PC-3 (cell line): ENCODE results near the gene GNG14. TPM values are rescaled to one million over a fixed set of nuclear protein-coding genes. Genes with fewer than 3 reads are reported as not detected.
"Not testable (repeated sequence)": the region's sequence is repeated elsewhere in the genome, so short reads cannot be mapped to it uniquely, and the experiment has no call there.

ENCODE experiments used
- ATAC-seq: fragments of 200-7000 bp; cut with Tn5 transposase; 2 replicates; pipeline ENCODE4 v1.9.1; 2020; ENCODE audit warnings: mild to moderate bottlenecking, moderate library complexity
- BruUV-seq: library from RNA; stranded (reverse); fragments of 400-500 nt; replicated peaks from 2 replicates; lab custom pipeline; 2021; lab: Mats Ljungman, UMichigan
- CTCF ChIA-PET: fragments of 300-600 bp; sonication (Branson Sonifier 250); formaldehyde crosslinking; loops from one replicate; lab custom pipeline; 2022; ENCODE audit warnings: antibody characterized with exemption; lab: Charles Lee
- POLR2A ChIA-PET: fragments of 300-600 bp; sonication (Branson Sonifier 250); formaldehyde crosslinking; loops from one replicate; lab custom pipeline; 2022; ENCODE audit warnings: antibody characterized with exemption; ENCODE audit not compliant: unreplicated experiment; lab: Charles Lee
- DNase-seq: peaks from one replicate; pipeline ENCODE4 v3.0.0-alpha.2; 2015
- H2AFZ ChIP-seq: fragments of 300-600 bp; sonication (generic); 2 replicates; pipeline ENCODE4 v1.6.0; 2016; ENCODE audit warnings: antibody characterized with exemption, low read length
- H3F3A ChIP-seq: fragments of 300-600 bp; sonication (generic); one replicate; pipeline ENCODE4 v1.6.0; 2017; ENCODE audit warnings: antibody characterized with exemption, low read length, control low read depth, mild to moderate bottlenecking; ENCODE audit not compliant: unreplicated experiment
- H3K27ac ChIP-seq: fragments of 300-600 bp; sonication (generic); 2 replicates; pipeline ENCODE4 v1.5.1; 2016; ENCODE audit warnings: mild to moderate bottlenecking, low read length
- H3K27me3 ChIP-seq: fragments of 300-600 bp; sonication (generic); 2 replicates; pipeline ENCODE4 v1.6.1; 2016; ENCODE audit warnings: low read length, mixed read lengths
- H3K36me3 ChIP-seq: fragments of 300-600 bp; sonication (generic); 2 replicates; pipeline ENCODE4 v1.6.1; 2016; ENCODE audit warnings: low read depth, mixed run types, low read length, mixed read lengths
- H3K4me1 ChIP-seq: fragments of 300-600 bp; sonication (generic); 2 replicates; pipeline ENCODE4 v1.5.1; 2016; ENCODE audit warnings: low read length; ENCODE audit not compliant: insufficient read depth
- H3K4me2 ChIP-seq: fragments of 300-600 bp; sonication (generic); 2 replicates; pipeline ENCODE4 v1.6.0; 2016; ENCODE audit warnings: low read length
- H3K4me3 ChIP-seq: fragments of 300-600 bp; sonication (generic); 2 replicates; pipeline ENCODE4 v1.5.1; 2016; ENCODE audit warnings: mild to moderate bottlenecking, low read length, mixed read lengths
- H3K79me2 ChIP-seq: fragments of 300-600 bp; sonication (generic); 2 replicates; pipeline ENCODE4 v1.6.1; 2017; ENCODE audit warnings: low read length, mixed read lengths
- H3K9ac ChIP-seq: fragments of 300-600 bp; sonication (generic); 2 replicates; pipeline ENCODE4 v1.6.0; 2016; ENCODE audit warnings: mild to moderate bottlenecking, low read length
- H3K9me2 ChIP-seq: fragments of 300-600 bp; sonication (generic); replicated peaks from 2 replicates; pipeline ENCODE4 v1.6.1; 2016; ENCODE audit warnings: mixed run types, low read length, mixed read lengths
- H3K9me3 ChIP-seq: fragments of 300-600 bp; sonication (generic); 2 replicates; pipeline ENCODE4 v1.6.1; 2016; ENCODE audit warnings: low read length, mixed read lengths
- H4K20me1 ChIP-seq: fragments of 300-600 bp; sonication (generic); 2 replicates; pipeline ENCODE4 v1.6.1; 2016; ENCODE audit warnings: low read length, mixed read lengths
- CTCF ChIP-seq: fragments of 300-600 bp; sonication (generic); conservative IDR thresholded peaks from 2 replicates; pipeline ENCODE4 v1.5.1; 2017; ENCODE audit warnings: antibody characterized with exemption, low read depth, mild to moderate bottlenecking, low read length
- EZH2 ChIP-seq: fragments of 300-600 bp; sonication (generic); IDR thresholded peaks from one replicate; pipeline ENCODE4 v1.6.1; 2017; ENCODE audit warnings: antibody characterized with exemption, mild to moderate bottlenecking, low read length; ENCODE audit not compliant: unreplicated experiment
- EZH2phosphoT487 ChIP-seq: fragments of 300-600 bp; sonication (generic); IDR thresholded peaks from 2 replicates; pipeline ENCODE4 v1.6.1; 2018; ENCODE audit warnings: mild to moderate bottlenecking, antibody characterized with exemption, low read length, borderline replicate concordance
- intact Hi-C: fragments of 100-400 bp; cut with micrococcal nuclease; formaldehyde crosslinking; loops from 2 replicates; pipeline ENCODE4 v1.9.0; 2023
- total RNA-seq: library from RNA; depleted of rRNA; stranded (reverse); fragments of >200 nt; gene quantifications from 2 replicates; pipeline ENCODE4 v1.2.3, GENCODE V29; 2014

GNG14 gene
- total RNA-seq, 1 experiment from 2014 or later, result not detected

GRCh38 chr19:12711187-12711586 lies 23.4 kb downstream of the GNG14 start:
- no peaks in the 10 kb centered on the region for H3K9me3 ChIP-seq
- no peak overlapping the region for H3K9ac ChIP-seq
- no peaks in the 10 kb centered on the region for H3K4me1 ChIP-seq
- no peak overlapping the region for H2AFZ ChIP-seq
- H4K20me1 ChIP-seq, result no peaks in the 10 kb centered on the region
- ChIA-PET CTCF (no interaction called here), POLR2A (interaction anchor here (0.6 kb wide), 1 partner anchor 11 kb away, joined by 3 read pairs; no protein-coding TSS in a partner anchor)
- no peak overlapping the region for H3K27ac ChIP-seq
- H3K9me2 ChIP-seq, result no peaks in the 10 kb centered on the region
- no peaks in the 10 kb centered on the region for H3F3A ChIP-seq
- no peak for ATAC-seq
- TF ChIP-seq EZH2 (no peak), CTCF (no peak), EZH2phosphoT487 (no peak)
- no peak overlapping the region for H3K4me3 ChIP-seq
- intact Hi-C loops, result no loop called here
- no peak overlapping the region for H3K4me2 ChIP-seq
- H3K36me3 ChIP-seq, result peaks cover 74% of the 10 kb centered on the region
- peaks cover 9% of the 10 kb centered on the region for H3K79me2 ChIP-seq
- no peaks in the 10 kb centered on the region for H3K27me3 ChIP-seq
- DNase-seq, result no peak
- no TSS peak for BruUV-seq

GRCh38 chr19:12712077-12712476 lies 24.3 kb downstream of the GNG14 start:
- H3K9me3 ChIP-seq, CTCF ChIA-PET, H3K4me1 ChIP-seq, H3K9me2 ChIP-seq, H2AFZ ChIP-seq, BruUV-seq, H3K4me3 ChIP-seq, H3K27me3 ChIP-seq, ATAC-seq, H3K4me2 ChIP-seq, intact Hi-C loops, DNase-seq, POLR2A ChIA-PET, H3F3A ChIP-seq, H3K9ac ChIP-seq, H4K20me1 ChIP-seq, H3K27ac ChIP-seq: not testable (repeated sequence)
- Histone ChIP-seq H3K79me2 (peaks cover 18% of the 10 kb centered on the region), H3K36me3 (peaks cover 70% of the 10 kb centered on the region)

GRCh38 chr19:12713304-12713703 lies 25.5 kb downstream of the GNG14 start:
- Histone ChIP-seq H3K79me2 (peaks cover 30% of the 10 kb centered on the region), H3K36me3 (peaks cover 74% of the 10 kb centered on the region)
- H3K4me1 ChIP-seq, BruUV-seq, H3K9me2 ChIP-seq, H2AFZ ChIP-seq, H3K9me3 ChIP-seq, POLR2A ChIA-PET, H3K4me3 ChIP-seq, intact Hi-C loops, H4K20me1 ChIP-seq, H3K4me2 ChIP-seq, H3K9ac ChIP-seq, ATAC-seq, DNase-seq, H3K27me3 ChIP-seq, H3F3A ChIP-seq, H3K27ac ChIP-seq: not testable (repeated sequence)
- CTCF ChIA-PET, result interaction anchor here (1.1 kb wide), 1 partner anchor 44 kb away, joined by 4 read pairs; no protein-coding TSS in a partner anchor

GRCh38 chr19:12715102-12715501 lies 27.3 kb downstream of the GNG14 start:
- Histone ChIP-seq H2AFZ (no peak overlapping the region), H3K4me1 (peaks cover 19% of the 10 kb centered on the region), H3K4me2 (no peak overlapping the region), H3K4me3 (no peak overlapping the region), H3K27ac (no peak overlapping the region), H3K9me2 (no peaks in the 10 kb centered on the region), H3K36me3 (peaks cover 69% of the 10 kb centered on the region), H3K9ac (no peak overlapping the region), H3K27me3 (no peaks in the 10 kb centered on the region), H3K79me2 (peaks cover 48% of the 10 kb centered on the region), H3K9me3 (no peaks in the 10 kb centered on the region), H3F3A (peaks cover 5% of the 10 kb centered on the region), H4K20me1 (peaks cover 13% of the 10 kb centered on the region; the same call in 1 of the 2 replicates)
- TF ChIP-seq CTCF (no peak), EZH2phosphoT487 (no peak)
- BruUV-seq, result no TSS peak
- ATAC-seq (no peak), DNase-seq (no peak)
- ChIA-PET CTCF (no interaction called here), POLR2A (no interaction called here)
- intact Hi-C loops, result no loop called here
